Endodermal cell (in vitro differentiated cells): Measurements from ENCODE around the gene ZNF865. TPM values are rescaled to one million over a fixed set of nuclear protein-coding genes. Genes with fewer than 3 reads are reported as not detected.
A peak's percentile ranks its signal among the peaks of the same experiment; 100 is the strongest.

Source experiments
- DNase-seq: peaks from one replicate; pipeline ENCODE4 v3.0.0-alpha.2; 2017
- H3K27ac ChIP-seq: 2 replicates; pipeline ENCODE4 v1.5.1; 2013; ENCODE audit warnings: mild to moderate bottlenecking, low read depth, low read length, moderate library complexity
- H3K27me3 ChIP-seq: 2 replicates; pipeline ENCODE4 v1.6.1; 2013; ENCODE audit warnings: mild to moderate bottlenecking, low read length, moderate library complexity; ENCODE audit not compliant: insufficient read depth, control insufficient read depth, poor library complexity, severe bottlenecking
- H3K36me3 ChIP-seq: 2 replicates; pipeline ENCODE4 v1.7.0; 2013; ENCODE audit warnings: mild to moderate bottlenecking, low read length, moderate library complexity; ENCODE audit not compliant: control insufficient read depth, insufficient read depth
- H3K4me1 ChIP-seq: one replicate; pipeline ENCODE4 v1.7.0; 2013; ENCODE audit warnings: low read length; ENCODE audit not compliant: control insufficient read depth, insufficient read depth
- H3K4me3 ChIP-seq: 2 replicates; pipeline ENCODE4 v1.5.1; 2013; ENCODE audit warnings: mild to moderate bottlenecking, low read length, moderate library complexity
- H3K9ac ChIP-seq: 2 replicates; pipeline ENCODE4 v1.6.1; 2013; ENCODE audit warnings: mild to moderate bottlenecking, low read length, moderate library complexity; ENCODE audit not compliant: poor library complexity, severe bottlenecking; ENCODE audit errors: extremely low read depth
- H3K9me3 ChIP-seq: 2 replicates; pipeline ENCODE4 v1.6.1; 2013; ENCODE audit warnings: mild to moderate bottlenecking, low read length, moderate library complexity; ENCODE audit not compliant: control insufficient read depth
- H3K27ac Mint-ChIP-seq: 2 replicates; pipeline ENCODE4 v1.8.0; 2020; ENCODE audit warnings: mixed read lengths
- H3K27me3 Mint-ChIP-seq: 2 replicates; pipeline ENCODE4 v1.8.0; 2021; ENCODE audit warnings: mild to moderate bottlenecking, mixed read lengths; ENCODE audit not compliant: insufficient read depth
- H3K36me3 Mint-ChIP-seq: 2 replicates; pipeline ENCODE4 v1.8.0; 2020; ENCODE audit warnings: low read depth, mixed read lengths
- H3K4me1 Mint-ChIP-seq: 2 replicates; pipeline ENCODE4 v1.8.0; 2020; ENCODE audit warnings: mixed read lengths
- H3K4me3 Mint-ChIP-seq: 2 replicates; pipeline ENCODE4 v1.8.0; 2020; ENCODE audit warnings: mild to moderate bottlenecking, moderate library complexity, mixed read lengths
- H3K9me3 Mint-ChIP-seq: 2 replicates; pipeline ENCODE4 v1.8.0; 2020; ENCODE audit warnings: mild to moderate bottlenecking, mixed read lengths
- WGBS, 2 experiments: methylation state at CpG; one replicate each; pipeline versions ENCODE4 v1.1.5 to v1.1.7; 2013; ENCODE audit warnings: missing lambda C conversion rate in 2 of 2, mixed read lengths in 1 of 2; ENCODE audit not compliant: insufficient coverage in 1 of 2, insufficient read length in 1 of 2; 5-methylcytosine and 5-hydroxymethylcytosine counted together
- total RNA-seq, 2 donors: library from RNA; stranded (reverse); fragmentation: NEBNext Ultra II Directional in 1 of 2; extraction: Animal tissue kit (Norgen Biotek cat#: 25700) in 1 of 2; gene quantifications; 2 replicates in 1 of 2; 3 replicates in 1 of 2; pipeline ENCODE4 v1.2.1, GENCODE V29; 2021
- TF ChIP-seq, protein P1 (sequence below): fragments of 200-600 bp; sonication (generic); conservative IDR thresholded peaks from 2 replicates; pipeline ENCODE4 v1.5.0; 2021; ENCODE audit warnings: antibody characterized with exemption, mild to moderate bottlenecking

Gene ZNF865
- total RNA-seq, 2 donors from 2014 or later, result 14.5 to 14.9 TPM

DNA sequence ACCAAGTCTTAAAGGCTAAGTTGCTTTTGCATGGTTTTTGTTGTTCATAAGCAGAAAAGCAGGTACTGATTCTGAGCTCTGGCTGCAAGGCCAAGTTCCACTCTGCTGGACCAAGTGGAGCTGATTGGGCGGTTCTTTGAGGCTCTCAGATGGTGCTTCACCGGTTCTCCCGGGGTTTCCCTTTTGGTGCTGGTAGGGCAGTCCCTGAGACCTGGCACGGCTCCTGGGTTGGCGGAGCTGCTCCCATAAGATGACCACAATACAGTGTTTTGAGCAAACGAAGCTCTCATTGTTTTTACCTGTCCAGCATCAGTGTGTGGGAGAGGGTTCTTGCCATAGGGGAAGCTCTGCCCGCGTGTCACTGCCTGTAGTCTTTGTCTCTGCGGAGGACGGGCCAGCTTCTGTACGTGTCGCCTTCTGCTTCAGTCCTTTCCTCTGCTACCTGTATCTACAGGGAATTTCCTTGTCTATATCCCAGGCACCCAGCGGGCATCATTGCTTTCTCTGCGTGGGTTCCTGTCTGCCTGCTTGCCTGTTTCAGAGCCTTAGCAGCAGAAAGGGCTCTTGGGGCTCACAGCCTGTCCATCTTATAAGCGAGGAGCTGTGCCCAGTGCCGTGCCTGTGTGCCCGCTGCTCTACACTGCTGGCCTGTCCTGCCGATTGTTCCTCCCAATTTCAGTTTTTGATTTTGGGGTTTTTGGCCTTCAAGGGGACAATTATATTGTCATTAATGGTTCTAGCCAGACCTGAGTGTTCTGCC is 51.7 kb downstream of the ZNF865 start:
- peaks cover 27% of the 10 kb centered on the region for H3K36me3 Mint-ChIP-seq
- WGBS, 2 experiments, result 78 to 87% methylated on average over 13 to 18 of the region's 18 CpGs
- no peak for DNase-seq
- H3K4me3 Mint-ChIP-seq, result peak overlapping the region; percentile 94
- peaks cover 24% of the 10 kb centered on the region for H3K4me1 Mint-ChIP-seq
- no peaks in the 10 kb centered on the region for H3K27me3 Mint-ChIP-seq
- Histone ChIP-seq H3K27me3 (no peaks in the 10 kb centered on the region), H3K4me3 (peak overlapping the region; percentile 97), H3K4me1 (peaks cover 5% of the 10 kb centered on the region), H3K27ac (no peak overlapping the region), H3K9me3 (no peaks in the 10 kb centered on the region), H3K36me3 (peaks cover 27% of the 10 kb centered on the region), H3K9ac (peak overlapping the region; percentile 94)
- H3K27ac Mint-ChIP-seq, result peak overlapping the region; percentile 42
- TF ChIP-seq, protein P1, sequence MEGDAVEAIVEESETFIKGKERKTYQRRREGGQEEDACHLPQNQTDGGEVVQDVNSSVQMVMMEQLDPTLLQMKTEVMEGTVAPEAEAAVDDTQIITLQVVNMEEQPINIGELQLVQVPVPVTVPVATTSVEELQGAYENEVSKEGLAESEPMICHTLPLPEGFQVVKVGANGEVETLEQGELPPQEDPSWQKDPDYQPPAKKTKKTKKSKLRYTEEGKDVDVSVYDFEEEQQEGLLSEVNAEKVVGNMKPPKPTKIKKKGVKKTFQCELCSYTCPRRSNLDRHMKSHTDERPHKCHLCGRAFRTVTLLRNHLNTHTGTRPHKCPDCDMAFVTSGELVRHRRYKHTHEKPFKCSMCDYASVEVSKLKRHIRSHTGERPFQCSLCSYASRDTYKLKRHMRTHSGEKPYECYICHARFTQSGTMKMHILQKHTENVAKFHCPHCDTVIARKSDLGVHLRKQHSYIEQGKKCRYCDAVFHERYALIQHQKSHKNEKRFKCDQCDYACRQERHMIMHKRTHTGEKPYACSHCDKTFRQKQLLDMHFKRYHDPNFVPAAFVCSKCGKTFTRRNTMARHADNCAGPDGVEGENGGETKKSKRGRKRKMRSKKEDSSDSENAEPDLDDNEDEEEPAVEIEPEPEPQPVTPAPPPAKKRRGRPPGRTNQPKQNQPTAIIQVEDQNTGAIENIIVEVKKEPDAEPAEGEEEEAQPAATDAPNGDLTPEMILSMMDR, result no peak
- H3K9me3 Mint-ChIP-seq, result no peaks in the 10 kb centered on the region

- no peaks in the 10 kb centered on the region for H3K27me3 ChIP-seq
- Mint-ChIP-seq H3K9me3 (no peaks in the 10 kb centered on the region), H3K27ac (peak overlapping the region; percentile 68), H3K4me3 (no peak overlapping the region), H3K36me3 (peaks cover 39% of the 10 kb centered on the region), H3K4me1 (peaks cover 22% of the 10 kb centered on the region), H3K27me3 (no peaks in the 10 kb centered on the region)
- no peak overlapping the region for H3K27ac ChIP-seq
- H3K4me1 ChIP-seq, result peaks cover 5% of the 10 kb centered on the region
- 95% methylated on average over 31 to 37 of the region's 37 CpGs for WGBS, 2 experiments
- H3K4me3 ChIP-seq, result no peak overlapping the region
- H3K36me3 ChIP-seq, result peaks cover 41% of the 10 kb centered on the region
- DNase-seq, result no peak
- H3K9me3 ChIP-seq, result no peaks in the 10 kb centered on the region
- TF ChIP-seq, protein P1, result no peak
- no peak overlapping the region for H3K9ac ChIP-seq
Measured at GRCh38 chr19:55658846-55659459, 53.5 kb downstream of the ZNF865 start.

DNA sequence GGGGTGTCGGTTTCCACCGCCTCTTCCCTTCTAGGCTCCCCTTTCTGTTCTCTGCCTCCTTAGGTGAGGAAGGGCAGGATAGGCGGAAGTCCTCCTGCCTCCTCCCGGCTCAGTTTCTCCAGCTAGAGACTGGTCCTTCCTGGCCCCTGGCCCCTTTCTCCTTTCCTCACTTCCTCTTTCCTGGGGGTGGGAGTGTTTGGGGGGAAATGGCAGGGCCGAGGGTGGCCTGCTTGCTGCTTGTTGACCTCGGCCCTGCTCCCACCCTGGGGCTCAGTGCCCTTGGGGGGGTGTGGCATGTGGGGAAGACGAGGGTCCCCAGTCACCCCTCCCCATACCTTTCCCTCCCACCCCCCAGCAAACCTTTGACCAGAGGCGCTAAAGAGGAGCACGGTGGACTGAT is 54.4 kb downstream of the ZNF865 start:
- no peaks in the 10 kb centered on the region for H3K9me3 ChIP-seq
- no peak for DNase-seq
- Mint-ChIP-seq H3K9me3 (no peaks in the 10 kb centered on the region), H3K4me1 (peaks cover 22% of the 10 kb centered on the region), H3K36me3 (peaks cover 48% of the 10 kb centered on the region), H3K4me3 (no peak overlapping the region), H3K27me3 (no peaks in the 10 kb centered on the region), H3K27ac (peak overlapping the region; percentile 68)
- no peaks in the 10 kb centered on the region for H3K27me3 ChIP-seq
- H3K27ac ChIP-seq, result no peak overlapping the region
- H3K4me1 ChIP-seq, result peaks cover 5% of the 10 kb centered on the region
- H3K9ac ChIP-seq, result no peak overlapping the region
- no peak overlapping the region for H3K4me3 ChIP-seq
- 94 to 100% methylated on average over 2 to 7 of the region's 9 CpGs for WGBS, 2 experiments
- TF ChIP-seq, protein P1, result no peak
- peaks cover 49% of the 10 kb centered on the region for H3K36me3 ChIP-seq
